GM18873 (cell line): Measurements from ENCODE around the gene MICALL1.
"Not testable (repeated sequence)": the region's sequence is repeated elsewhere in the genome, so short reads cannot be mapped to it uniquely, and the experiment has no call there.

Source experiments
- ATAC-seq: cut with Tn5 transposase; IDR thresholded peaks from one replicate; pipeline ENCODE4 v1.9.1; 2021; ENCODE audit warnings: mild to moderate bottlenecking, moderate library complexity, moderate number of reproducible peaks; ENCODE audit not compliant: unreplicated experiment, low FRiP score

The MICALL1 gene

DNA sequence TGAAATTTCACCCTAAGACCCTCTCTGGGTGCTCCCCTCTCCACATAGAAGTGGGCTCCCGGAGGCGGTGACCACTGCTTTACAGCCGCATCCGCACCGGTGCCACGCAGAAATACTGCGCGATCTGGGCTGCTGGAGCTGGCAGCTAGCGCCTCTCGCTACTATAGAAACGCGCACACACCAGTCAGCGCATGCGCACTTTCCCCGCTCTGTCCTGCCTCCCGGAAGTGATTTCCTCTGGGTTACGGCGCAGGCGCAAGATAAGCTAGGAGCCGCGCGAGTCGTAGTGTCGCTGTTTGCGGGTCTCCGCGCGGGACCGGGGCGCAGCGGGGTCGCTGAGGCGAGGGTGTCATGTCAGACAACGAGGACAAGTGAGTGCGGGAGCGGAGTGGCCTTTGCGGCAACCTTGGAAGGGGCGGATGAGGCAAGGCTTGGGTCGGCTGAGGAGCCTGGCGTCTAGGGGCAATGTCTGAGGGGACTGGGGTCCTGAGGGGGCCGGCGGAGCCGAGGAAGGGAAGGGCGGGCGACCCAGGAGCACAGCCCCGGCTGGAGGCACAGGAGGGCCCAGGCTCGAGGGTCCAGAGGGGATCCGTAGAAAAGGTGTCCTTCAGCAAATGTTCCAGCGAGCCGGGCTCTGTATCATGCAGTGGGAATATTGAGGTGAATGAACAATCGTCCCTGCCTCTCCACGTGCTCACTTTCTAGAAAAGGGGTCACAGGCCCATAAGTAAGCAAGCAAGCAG, 47.5 kb downstream of the MICALL1 start, which contains the start of the genes C22orf23 and POLR2F:
C22orf23 (minus strand) TSS at position 165 of the 743 bp plus-strand sequence. CDS start 452 bp downstream, outside the sequence.
POLR2F (plus strand) TSS at position 263 of the 743 bp plus-strand sequence; CDS start at position 352, 89 bp downstream.
- peak; percentile 84 for ATAC-seq

DNA sequence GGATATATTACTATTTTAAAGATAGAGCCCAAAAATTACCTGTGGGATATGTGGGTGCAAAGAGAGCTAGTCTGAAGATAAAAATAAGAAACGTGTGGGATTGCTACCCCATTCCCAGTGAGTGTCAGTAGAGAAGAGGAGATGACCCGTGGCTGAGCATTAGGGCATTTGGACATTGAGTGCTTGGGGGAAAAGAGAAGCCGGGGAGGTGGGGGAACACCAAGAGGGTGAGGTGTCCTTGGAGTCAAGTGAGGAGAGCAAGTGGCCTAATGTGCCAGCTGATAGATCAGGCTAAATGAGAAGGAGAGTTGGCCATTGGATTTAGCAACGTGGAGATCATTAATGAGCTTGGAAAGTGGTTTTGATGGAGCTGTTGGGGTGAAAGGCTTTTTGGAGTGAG, 48.6 kb downstream of the MICALL1 start:
- no peak for ATAC-seq

DNA sequence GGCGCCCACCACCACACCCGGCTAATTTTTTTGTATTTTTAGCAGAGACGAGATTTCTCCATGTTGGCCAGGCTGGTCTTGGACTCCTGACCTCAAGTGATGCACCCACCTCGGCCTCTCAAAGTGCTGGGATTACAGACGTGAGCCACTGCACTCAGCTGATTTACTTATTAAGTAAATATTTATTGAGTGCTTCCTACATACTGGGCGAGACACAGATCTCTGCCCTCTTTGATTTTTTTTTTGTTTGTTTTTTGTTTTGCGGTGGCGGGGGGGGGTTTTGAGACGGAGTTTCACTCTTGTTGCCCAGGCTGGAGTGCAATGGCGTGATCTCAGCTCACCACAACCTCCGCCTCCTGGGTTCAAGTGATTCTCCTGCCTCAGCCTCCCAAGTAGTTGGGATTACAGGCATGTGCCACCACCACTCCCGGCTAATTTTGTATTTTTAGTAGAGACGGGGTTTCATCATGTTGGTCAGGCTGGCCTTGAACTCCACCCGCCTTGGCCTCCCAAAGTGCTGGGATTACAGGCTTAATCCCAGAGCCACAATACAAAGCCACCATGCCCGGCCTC, 49.8 kb downstream of the MICALL1 start:
- not testable (repeated sequence) for ATAC-seq

DNA sequence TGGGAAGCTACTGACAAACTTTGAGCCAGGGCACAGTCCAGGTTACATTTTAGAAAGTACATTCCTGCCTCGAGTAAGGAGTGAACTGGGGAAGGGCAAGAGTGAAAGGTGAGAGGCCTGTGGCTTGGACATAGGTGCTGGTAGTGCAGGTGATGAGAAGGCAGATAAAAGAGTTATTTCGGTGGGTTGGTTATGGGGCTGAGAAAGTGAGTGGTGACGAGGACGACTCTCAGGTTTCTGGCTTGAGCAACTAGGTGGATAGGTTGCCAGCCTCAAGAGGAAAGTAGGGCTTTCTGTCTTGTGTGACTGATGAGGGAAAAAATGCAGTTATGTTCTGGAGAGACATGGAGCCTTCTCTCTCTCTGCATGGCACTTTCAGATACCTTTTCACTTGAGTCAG, 51.1 kb downstream of the MICALL1 start:
- ATAC-seq, result no peak

GRCh38 chr22:37959231-37959825, 53.2 kb downstream of the MICALL1 start:
- no peak for ATAC-seq

GRCh38 chr22:37961062-37961461, 55.0 kb downstream of the MICALL1 start:
- ATAC-seq, result no peak

- no peak for ATAC-seq
These were observed 60.0 kb downstream of the MICALL1 start for GRCh38 chr22:37965940-37966664.

DNA sequence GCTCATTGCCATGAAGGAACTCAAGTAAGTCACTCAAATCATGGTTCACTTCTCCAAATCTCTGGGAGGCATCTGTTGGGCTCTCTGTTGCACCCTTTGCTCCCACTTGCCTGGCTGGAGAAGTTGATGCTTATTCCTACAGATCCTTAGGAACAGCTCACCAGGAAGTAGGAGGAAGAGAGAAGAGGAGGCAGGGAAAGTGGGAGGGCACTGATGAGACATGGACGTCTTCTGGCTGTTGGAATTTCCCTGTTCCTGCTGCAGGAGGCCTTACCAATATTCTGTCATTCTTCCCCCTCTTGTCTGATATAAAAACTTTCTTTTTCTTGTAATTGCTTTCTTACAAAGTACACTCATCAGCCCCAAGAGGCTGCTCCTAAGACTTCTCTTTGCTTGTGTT, 61.0 kb downstream of the MICALL1 start:
- ATAC-seq, result no peak

DNA sequence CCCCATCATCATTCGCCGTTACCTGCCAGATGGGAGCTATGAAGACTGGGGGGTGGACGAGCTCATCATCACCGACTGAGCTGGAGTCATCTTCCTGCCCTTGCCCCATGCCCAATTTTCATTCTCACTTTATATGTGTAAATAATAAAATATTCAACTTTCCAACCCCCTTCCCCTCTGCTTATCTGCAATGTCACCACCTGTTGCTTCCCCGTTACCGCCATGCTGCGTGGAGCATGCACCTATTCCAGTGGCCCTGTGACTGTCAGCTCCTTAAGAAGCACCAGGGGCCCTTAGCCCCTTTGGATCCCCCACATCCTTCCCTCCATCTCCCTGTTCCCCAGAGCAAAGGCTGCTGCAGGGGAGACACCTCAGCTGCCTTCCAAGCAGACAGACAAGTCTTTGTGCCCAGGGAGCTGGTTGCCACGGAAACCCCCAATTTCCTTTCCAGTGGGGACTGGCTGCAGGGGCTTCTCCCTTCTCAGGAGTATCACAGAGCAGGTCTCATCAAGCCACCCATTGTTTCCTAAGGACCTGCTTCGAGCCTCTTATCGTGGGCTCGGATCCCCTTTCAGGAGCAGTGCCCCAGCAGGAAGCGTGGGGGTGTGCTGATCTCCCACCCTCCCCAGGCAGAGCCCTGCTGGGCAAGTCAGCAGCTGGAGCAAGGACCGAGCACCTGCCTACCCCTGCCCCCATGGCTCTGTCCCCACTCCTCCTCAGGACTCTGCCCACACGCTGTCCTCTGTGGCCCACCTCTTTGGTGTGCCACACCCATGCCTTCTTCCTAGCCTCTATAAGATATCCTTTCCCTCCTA, 61.7 kb downstream of the MICALL1 start:
- no peak for ATAC-seq

DNA sequence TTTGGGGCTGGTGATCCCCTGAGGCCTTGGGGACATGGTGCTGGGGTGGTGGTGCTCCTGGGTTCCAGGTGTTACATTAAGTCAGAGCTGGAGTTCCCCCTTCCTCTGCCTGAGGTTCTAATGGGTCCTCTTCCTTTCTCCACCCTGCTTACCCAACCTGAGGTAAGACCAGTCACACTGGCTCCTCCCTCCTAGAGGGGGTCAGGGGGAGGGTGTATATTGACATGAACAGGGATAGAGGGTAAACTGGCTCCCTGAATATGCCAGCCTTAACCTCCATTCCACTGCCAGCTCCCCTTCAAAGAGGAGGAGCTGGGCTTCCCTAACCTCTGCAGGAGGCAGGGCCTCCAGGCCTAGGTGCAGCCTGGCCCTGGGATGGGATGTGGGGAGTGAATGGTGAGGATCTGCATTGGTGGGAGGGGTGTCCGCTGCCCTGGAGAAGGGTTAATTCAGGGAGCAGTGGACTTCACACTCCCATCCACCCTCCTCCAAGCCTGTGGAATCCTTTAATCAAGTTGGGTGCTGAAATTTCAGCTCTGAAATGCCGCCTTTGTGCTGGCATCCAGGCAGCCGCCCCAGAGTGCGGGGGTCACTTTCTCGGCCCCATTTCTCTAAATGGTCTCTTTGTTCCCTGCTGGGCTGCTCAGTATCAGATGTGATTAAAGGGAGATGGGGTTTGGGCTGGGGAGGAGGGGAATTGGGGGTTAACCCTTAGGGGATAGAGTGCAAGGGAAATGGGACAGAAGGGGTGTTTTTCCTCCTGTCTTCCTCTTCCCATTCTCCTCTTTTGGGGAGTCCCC, 62.6 kb downstream of the MICALL1 start:
- no peak for ATAC-seq

GRCh38 chr22:37970864-37971263, 64.8 kb downstream of the MICALL1 start:
- no peak for ATAC-seq

DNA sequence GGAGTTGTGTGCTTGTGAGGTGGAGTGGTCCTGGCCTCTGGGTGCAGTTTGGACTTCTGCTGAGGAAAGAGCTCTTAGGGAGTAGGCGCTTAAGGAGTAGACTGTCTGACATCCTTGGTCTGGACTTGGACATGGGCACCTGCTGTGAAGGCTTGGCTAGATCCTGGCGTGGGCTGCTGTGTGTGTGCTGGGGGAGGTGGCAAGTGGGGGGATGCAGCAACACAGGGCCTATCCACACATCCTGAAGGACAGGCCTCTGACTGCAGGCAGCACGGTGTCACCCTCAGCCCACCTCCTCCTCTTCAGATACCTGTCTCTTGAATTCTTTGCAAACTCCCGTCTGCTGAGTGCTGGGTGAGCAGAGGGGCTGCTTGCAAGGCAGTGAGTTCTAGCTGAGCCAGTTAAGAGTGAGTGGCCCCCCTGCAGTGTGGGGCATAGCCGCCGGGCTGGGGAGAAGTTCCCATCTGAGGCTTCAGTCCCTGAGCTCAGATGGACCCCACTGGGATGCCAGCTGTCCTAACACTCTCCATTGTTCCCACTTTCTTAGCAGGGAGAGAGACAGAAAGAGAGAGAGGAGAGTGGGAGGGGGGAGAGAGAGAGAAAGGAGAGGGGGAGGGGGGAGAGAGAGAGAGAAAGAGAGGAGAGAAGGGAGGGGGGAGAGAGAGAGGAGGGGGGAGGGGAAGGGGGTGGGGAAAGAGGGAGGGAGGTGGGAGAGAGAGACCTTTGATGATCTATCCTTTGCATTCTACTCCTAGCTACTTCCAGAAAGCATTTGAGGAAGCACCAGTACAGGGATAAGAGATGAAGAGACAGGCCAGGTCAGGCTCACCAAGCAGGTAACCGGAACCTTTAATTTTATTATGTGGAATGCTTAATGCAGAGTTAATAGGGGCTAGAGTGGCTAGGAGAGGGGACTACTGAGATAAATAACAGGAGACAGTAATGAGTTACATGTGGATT, 65.7 kb downstream of the MICALL1 start:
- ATAC-seq, result no peak

- ATAC-seq, result no peak
These were observed 66.4 kb downstream of the MICALL1 start for GRCh38 chr22:37972527-37972926.

DNA sequence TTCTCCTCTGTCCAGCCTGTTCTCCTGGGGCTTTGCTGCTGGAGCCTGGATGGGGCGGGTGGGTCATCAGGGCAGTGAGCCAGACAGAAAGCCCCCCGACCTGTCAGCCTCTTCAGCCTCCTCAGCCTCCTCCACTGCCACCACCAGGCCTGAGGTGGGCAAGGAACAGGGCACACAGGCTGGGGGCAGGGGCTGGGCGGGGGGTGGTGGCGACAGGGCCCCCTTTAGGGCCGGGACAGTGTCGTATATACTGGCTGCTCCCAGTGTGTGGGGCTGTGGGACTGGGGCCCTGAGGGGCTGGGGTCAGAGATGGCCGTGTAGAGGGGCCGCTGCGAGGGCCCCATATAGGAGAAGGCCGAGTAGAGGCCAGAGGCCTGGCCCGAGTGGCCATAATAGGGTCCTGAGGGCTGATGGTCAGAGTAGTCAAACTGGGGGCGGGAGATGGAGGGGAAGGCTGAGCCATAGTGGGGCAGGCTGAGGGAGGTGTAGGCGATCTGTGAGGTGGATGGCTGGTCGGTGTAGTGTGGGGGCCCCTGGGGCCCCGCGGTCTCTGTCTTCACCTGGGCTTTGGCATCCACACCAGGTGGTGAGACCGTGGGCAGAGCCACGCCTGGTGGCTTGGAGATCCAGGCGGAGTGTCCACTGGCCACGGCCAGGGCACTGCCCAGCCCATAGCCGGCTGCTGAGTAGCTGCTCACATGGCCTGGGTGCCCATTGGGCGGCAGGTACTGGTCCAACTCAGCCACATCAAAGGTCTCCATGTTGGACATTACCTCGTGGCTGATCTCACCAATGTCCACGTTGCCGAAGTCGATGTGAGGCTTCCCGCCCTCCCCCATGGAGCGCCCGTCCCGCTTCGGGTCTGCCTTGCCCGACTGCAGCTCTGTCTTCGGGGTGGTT, 67.4 kb downstream of the MICALL1 start:
- no peak for ATAC-seq

GRCh38 chr22:37975153-37975552, 69.1 kb downstream of the MICALL1 start:
- no peak for ATAC-seq

DNA sequence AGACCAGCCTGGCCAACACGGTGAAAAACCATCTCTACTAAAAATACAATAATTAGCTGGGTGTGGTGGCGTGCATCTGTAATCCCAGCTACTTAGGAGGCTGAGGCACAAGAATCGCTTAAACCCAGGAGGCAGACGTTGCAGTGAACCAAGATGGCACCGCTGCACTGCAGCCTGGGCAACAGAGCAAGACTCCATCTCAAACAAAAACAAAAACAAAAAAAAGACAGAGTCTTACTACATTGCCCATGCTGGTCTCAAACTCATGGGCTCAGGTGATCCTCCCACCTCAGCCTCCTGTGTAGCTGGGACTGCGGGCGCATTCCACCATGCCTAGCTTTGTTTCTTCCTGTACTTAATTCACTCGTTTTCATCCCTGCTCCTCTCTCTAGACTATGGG, 69.9 kb downstream of the MICALL1 start:
- ATAC-seq, result not testable (repeated sequence)

GRCh38 chr22:37976547-37976946, 70.5 kb downstream of the MICALL1 start:
- no peak for ATAC-seq
